Spinal cord (tissue), 10 donors: ENCODE data around the gene CELF4. TPM values are rescaled to one million over a fixed set of nuclear protein-coding genes. Genes with fewer than 3 reads are reported as not detected.

Experiments
- DNase-seq, 6 donors: peaks; one replicate each; pipeline versions ENCODE4 v3.0.0 to v3.0.0-alpha.2; 2013 to 2015; ENCODE audit warnings: low spot score in 6 of 6, low read depth in 4 of 6
- H3K27ac ChIP-seq: one replicate; pipeline ENCODE4 v1.5.1; 2013; ENCODE audit warnings: low read depth, low read length, control low read depth
- H3K27me3 ChIP-seq: one replicate; pipeline ENCODE4 v1.6.1; 2013; ENCODE audit warnings: low read length; ENCODE audit not compliant: control insufficient read depth, insufficient read depth
- H3K36me3 ChIP-seq: one replicate; pipeline ENCODE4 v1.6.1; 2013; ENCODE audit warnings: low read length; ENCODE audit not compliant: control insufficient read depth, insufficient read depth
- H3K4me1 ChIP-seq: one replicate; pipeline ENCODE4 v1.6.1; 2013; ENCODE audit warnings: low read length; ENCODE audit not compliant: control insufficient read depth, insufficient read depth
- H3K4me3 ChIP-seq: one replicate; pipeline ENCODE4 v1.5.1; 2013; ENCODE audit warnings: low read depth, low read length, control low read depth
- H3K9me3 ChIP-seq: one replicate; pipeline ENCODE4 v1.6.1; 2013; ENCODE audit warnings: low read length; ENCODE audit not compliant: control insufficient read depth, insufficient read depth
- WGBS: methylation state at CpG from one replicate; pipeline ENCODE4 v1.1.5; 2013; ENCODE audit warnings: missing lambda C conversion rate; ENCODE audit not compliant: insufficient coverage; 5-methylcytosine and 5-hydroxymethylcytosine counted together
- polyA plus RNA-seq, 2 donors: library from polyadenylated mRNA; unstranded; fragments of 120-200 nt; gene quantifications; one replicate each; pipeline ENCODE4 v1.2.1, GENCODE V29; 2013; ENCODE audit not compliant: insufficient read length in 2 of 2
- total RNA-seq, 2 donors: library from RNA; depleted of rRNA in 1 of 2; stranded (reverse); fragments of 120-200 nt in 1 of 2; fragments of >200 nt in 1 of 2; gene quantifications; one replicate each; pipeline versions ENCODE4 v1.2.3 to v1.2.4, GENCODE V29; 2013 to 2014
- donor health status: healthy.

CELF4 gene
- total and polyA plus RNA-seq, 4 donors, result 26.6 to 139 (median 89.9) TPM

DNA sequence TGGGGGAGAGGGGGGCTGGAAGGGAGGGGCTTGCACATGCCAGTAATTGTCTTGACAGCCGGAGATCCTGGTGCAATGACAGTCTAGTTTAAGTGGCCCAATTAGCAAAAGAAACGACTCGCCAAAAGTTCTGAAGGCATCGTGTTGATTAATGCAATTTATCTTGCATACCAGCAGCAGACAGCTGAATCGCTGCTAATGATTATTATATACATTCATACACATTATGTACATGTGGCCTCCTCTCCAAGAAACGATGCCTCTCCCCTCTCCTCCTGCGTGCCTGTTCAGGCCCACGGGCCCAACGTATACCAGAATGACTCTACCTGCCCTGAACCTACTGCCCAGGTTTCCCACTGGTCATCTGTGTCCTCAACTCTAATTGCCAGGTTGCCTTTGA is 214.5 kb downstream of the CELF4 start:
- H3K36me3 ChIP-seq, result no peaks in the 10 kb centered on the region
- H3K9me3 ChIP-seq, result no peaks in the 10 kb centered on the region
- H3K4me1 ChIP-seq, result peaks cover 13% of the 10 kb centered on the region
- no peak overlapping the region for H3K4me3 ChIP-seq
- DNase-seq, result peak in 1 of 6 donors; percentile 59
- no peaks in the 10 kb centered on the region for H3K27me3 ChIP-seq
- H3K27ac ChIP-seq, result no peak overlapping the region
- 61% methylated on average over 3 of the region's 9 CpGs for WGBS

DNA sequence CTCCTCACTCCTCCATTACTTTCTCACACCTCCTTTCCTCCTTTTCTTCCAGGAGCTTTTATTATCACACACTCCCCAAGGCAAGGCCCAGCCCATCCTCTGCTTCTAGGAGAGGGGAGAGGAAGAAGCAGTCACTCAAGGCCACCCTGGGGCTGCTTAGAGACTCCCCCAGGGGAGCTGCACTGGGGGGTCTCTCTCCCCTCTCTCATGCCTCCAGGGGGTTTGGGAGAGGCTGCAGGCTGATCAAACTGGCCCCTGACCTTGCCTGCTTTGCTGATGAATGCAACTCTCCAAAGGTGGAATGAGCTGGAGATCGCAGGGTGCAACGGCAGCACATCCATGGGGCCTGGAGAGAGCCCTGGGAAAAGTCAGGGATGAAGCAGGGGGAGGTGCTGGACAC is 216.9 kb downstream of the CELF4 start:
- Histone ChIP-seq H3K9me3 (no peaks in the 10 kb centered on the region), H3K27ac (no peak overlapping the region), H3K4me3 (no peak overlapping the region), H3K27me3 (peaks cover 6% of the 10 kb centered on the region), H3K4me1 (peaks cover 25% of the 10 kb centered on the region), H3K36me3 (no peaks in the 10 kb centered on the region)
- DNase-seq, result no peak
- WGBS, result 75% methylated on average over 2 of the region's 2 CpGs

DNA sequence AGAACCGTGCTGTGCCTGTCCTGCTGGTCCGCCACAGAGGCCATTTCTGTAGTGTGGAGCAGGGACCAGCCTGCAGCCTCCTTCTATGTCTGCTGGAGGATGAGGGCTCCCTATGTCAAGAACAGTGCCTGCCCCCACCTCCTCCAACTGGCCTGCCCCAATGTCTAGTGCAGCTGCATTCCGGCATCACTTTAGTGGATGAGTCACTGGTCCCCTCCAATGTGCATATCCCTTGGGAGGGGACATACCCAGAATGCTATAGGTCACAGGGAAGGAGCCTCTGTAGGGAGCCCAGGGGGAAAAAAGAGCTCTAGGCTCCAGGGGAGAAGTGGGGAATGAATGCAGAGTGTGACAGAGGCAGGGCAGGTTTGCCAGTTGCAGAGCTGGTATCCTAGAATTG is 219.6 kb downstream of the CELF4 start:
- DNase-seq, result no peak

GRCh38 chr18:37343542-37343851 is 222.1 kb downstream of the CELF4 start:
- no peaks in the 10 kb centered on the region for H3K9me3 ChIP-seq
- H3K27me3 ChIP-seq, result peaks cover 6% of the 10 kb centered on the region
- H3K36me3 ChIP-seq, result no peaks in the 10 kb centered on the region
- no peak for DNase-seq
- H3K4me3 ChIP-seq, result no peak overlapping the region
- WGBS, result 27% methylated on average over 7 of the region's 7 CpGs
- H3K4me1 ChIP-seq, result peaks cover 45% of the 10 kb centered on the region
- no peak overlapping the region for H3K27ac ChIP-seq

More for the DNA sequence above, 219.6 kb downstream of the CELF4 start:
- 79% methylated on average over 2 of the region's 3 CpGs for WGBS
- no peak overlapping the region for H3K4me3 ChIP-seq
- H3K27me3 ChIP-seq, result peaks cover 6% of the 10 kb centered on the region
- peaks cover 33% of the 10 kb centered on the region for H3K4me1 ChIP-seq
- no peak overlapping the region for H3K27ac ChIP-seq
- H3K36me3 ChIP-seq, result no peaks in the 10 kb centered on the region
- no peaks in the 10 kb centered on the region for H3K9me3 ChIP-seq

GRCh38 chr18:37341473-37342086 is 224.0 kb downstream of the CELF4 start:
- Histone ChIP-seq H3K9me3 (no peaks in the 10 kb centered on the region), H3K4me3 (no peak overlapping the region), H3K4me1 (peaks cover 47% of the 10 kb centered on the region), H3K27me3 (peaks cover 6% of the 10 kb centered on the region), H3K27ac (no peak overlapping the region), H3K36me3 (peaks cover 2% of the 10 kb centered on the region)
- WGBS, result 93% methylated on average over 2 of the region's 5 CpGs
- no peak for DNase-seq

DNA sequence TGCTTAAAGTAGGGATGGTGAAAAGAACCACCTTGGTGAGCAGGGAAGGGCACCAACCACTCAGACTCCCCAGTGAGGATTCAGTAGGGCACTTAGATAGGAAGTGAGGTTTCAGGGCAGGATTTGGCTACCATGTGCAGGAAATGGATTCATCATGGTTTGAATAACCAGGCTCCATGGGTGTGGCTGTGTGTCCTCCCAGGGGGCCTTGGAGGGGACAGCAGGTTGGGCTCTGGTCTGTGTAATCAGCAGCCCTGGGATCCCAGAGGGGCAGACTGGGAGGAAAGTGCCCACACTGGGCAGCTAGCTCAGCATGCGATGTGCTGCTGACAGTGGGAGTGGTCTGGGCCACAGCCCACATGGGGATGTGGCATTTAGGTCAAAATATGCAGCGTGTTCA is 224.6 kb downstream of the CELF4 start:
- no peak for DNase-seq
- Histone ChIP-seq H3K36me3 (peaks cover 4% of the 10 kb centered on the region), H3K4me1 (peaks cover 47% of the 10 kb centered on the region), H3K9me3 (no peaks in the 10 kb centered on the region), H3K27me3 (peaks cover 6% of the 10 kb centered on the region), H3K4me3 (no peak overlapping the region), H3K27ac (no peak overlapping the region)
- 78% methylated on average over 2 of the region's 2 CpGs for WGBS

GRCh38 chr18:37339701-37340215 is 225.8 kb downstream of the CELF4 start:
- no peak for DNase-seq
- 86% methylated on average over 4 of the region's 11 CpGs for WGBS
- peaks cover 6% of the 10 kb centered on the region for H3K27me3 ChIP-seq
- peaks cover 51% of the 10 kb centered on the region for H3K4me1 ChIP-seq
- peaks cover 4% of the 10 kb centered on the region for H3K36me3 ChIP-seq
- no peaks in the 10 kb centered on the region for H3K9me3 ChIP-seq
- H3K4me3 ChIP-seq, result no peak overlapping the region
- no peak overlapping the region for H3K27ac ChIP-seq

- H3K9me3 ChIP-seq, result no peaks in the 10 kb centered on the region
- no peak for DNase-seq
- H3K4me3 ChIP-seq, result no peak overlapping the region
- H3K36me3 ChIP-seq, result peaks cover 4% of the 10 kb centered on the region
- no peaks in the 10 kb centered on the region for H3K27me3 ChIP-seq
- WGBS, result 74% methylated on average over 26 of the region's 27 CpGs
- peaks cover 65% of the 10 kb centered on the region for H3K4me1 ChIP-seq
- no peak overlapping the region for H3K27ac ChIP-seq
These were observed 228.9 kb downstream of the CELF4 start for GRCh38 chr18:37336568-37337285.

DNA sequence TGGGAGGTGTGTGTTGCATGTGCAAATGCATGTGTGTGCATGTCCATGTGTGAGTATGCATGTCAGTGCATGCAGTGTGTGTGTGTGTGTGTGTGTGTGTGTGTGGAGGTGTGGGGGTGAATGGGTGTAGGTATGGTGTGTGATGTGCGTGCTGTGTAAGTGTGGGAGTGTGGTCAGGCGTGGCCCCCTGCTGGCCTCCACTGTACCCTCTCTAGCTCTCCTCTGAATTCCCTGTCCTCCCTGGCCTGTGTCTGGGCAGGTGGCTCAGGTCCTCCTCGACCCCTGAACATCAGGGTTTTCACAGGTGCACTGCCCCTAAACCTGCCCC is 230.2 kb downstream of the CELF4 start:
- H3K4me3 ChIP-seq, result no peak overlapping the region
- DNase-seq, result peak in 1 of 6 donors; percentile 16
- H3K36me3 ChIP-seq, result peaks cover 4% of the 10 kb centered on the region
- no peaks in the 10 kb centered on the region for H3K27me3 ChIP-seq
- 56% methylated on average over 1 of the region's 3 CpGs for WGBS
- H3K9me3 ChIP-seq, result no peaks in the 10 kb centered on the region
- H3K4me1 ChIP-seq, result peaks cover 72% of the 10 kb centered on the region
- no peak overlapping the region for H3K27ac ChIP-seq
